GM21390 (cell line): ENCODE measurements around the gene TSHR.
"Not testable (repeated sequence)": the region's sequence is repeated elsewhere in the genome, so short reads cannot be mapped to it uniquely, and the experiment has no call there.

ENCODE experiments used
- ATAC-seq: cut with Tn5 transposase; IDR thresholded peaks from one replicate; pipeline ENCODE4 v1.9.1; 2021; ENCODE audit not compliant: unreplicated experiment

The TSHR gene

DNA sequence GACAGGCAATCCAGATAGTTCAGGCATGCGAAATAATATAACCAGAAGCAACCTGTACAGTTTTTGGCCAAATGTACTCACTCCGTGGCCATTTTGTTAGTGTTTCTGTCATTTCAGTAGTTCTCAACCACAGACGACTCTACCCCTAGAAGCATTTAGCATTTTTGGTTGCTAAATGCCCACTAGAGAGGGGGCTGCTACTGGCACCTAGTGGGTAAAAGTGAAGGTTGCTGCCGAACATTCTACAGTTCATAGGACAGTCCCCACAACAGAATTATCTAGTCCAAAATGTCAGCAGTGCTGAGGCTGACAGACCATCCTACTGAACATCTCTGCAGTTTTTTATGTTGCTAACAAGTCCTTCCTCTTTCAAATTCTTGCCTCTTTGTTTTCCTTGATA is 107.4 kb downstream of the TSHR start:
- peak; percentile 91 for ATAC-seq

- no peak for ATAC-seq
Measured at GRCh38 chr14:81066672-81067071, 111.3 kb downstream of the TSHR start.

DNA sequence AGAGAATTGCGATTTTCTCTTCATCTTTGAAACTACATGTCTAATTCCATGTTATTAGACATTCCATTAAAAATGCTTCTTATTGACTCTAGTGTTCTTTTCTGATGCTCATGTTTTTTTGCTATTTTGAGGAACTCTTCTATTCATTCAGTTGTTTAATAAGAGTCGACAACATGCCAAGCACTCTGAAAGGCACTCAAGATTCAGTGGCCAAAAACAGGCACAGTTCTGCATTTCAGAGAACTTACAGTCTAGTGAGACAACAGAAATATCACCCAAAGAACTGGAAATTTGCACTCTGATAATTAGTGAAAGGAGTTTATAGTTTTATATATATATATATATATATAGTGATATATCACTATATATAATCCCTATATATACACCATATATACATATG is 111.7 kb downstream of the TSHR start:
- ATAC-seq = no peak

DNA sequence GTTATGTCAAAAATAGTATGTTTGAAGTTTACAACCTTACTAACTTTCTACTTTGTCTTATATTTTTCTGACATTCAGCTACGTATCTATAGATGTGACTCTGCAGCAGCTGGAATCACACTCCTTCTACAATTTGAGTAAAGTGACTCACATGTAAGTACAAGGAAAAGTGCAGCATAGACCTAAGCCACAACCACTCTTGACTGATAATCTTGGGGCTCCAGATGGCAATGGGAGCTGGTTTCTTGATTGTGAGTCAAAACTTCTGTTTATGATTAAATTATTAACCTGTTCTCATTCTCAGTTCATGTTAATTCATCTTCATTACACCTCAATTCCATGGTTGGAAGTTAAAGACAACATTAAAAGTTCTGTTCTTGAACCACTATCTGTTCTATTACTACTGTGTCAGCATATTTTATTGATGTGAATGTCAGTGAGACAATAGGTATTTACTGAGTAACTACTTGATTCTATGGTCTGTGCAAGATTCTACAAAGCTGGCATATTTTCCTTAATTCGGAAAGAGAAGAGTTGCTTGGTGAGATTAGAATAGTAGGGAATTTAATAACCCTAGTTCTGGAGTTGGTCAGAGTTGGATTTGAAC is 112.9 kb downstream of the TSHR start:
- ATAC-seq = no peak

- no peak for ATAC-seq
Measured at GRCh38 chr14:81070511-81070910, 115.1 kb downstream of the TSHR start.

- no peak for ATAC-seq
Measured at GRCh38 chr14:81085596-81085995, 130.2 kb downstream of the TSHR start.

GRCh38 chr14:81087230-81087629 is 131.8 kb downstream of the TSHR start:
- ATAC-seq = no peak

GRCh38 chr14:81091139-81091538 is 135.7 kb downstream of the TSHR start:
- no peak for ATAC-seq

GRCh38 chr14:81091660-81092059 is 136.2 kb downstream of the TSHR start:
- ATAC-seq = no peak

DNA sequence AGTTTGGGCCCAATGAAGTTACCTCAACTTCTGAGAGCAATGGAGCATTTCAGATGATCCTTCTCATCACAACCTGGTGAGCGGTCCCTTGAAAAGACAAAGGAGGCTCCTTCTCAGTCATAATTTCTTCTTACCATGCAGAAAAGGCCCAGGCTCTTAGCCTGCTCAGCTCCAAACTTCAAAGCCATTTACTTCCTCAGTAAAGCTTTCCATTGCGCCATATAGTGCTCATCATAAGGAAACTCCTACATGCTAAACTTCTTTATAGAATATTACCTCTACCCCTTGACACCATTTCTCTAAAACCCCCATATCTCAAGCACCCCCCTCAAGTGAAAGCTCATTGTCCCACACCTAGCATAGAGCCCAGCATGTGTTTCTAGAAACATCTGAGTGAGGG is 138.2 kb downstream of the TSHR start:
- no peak for ATAC-seq

DNA sequence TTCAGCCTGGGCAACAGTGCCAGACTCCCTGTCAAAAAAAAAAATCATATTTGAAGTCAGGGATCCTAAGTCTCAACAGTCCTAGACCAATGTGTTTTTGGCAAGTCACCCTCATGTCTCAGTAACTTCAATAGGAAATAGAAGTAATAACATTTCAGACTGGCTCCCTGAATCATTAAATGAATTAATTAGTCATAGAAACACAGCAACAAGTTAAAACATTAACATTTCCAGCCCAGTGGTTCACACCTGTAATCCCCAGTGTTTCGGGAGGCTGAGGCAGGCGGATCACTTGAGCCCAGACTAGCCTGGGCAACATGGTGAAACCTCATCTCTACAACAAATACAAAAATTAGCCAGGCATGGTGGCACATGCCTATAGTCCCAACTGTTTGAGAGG is 140.1 kb downstream of the TSHR start:
- no peak for ATAC-seq

DNA sequence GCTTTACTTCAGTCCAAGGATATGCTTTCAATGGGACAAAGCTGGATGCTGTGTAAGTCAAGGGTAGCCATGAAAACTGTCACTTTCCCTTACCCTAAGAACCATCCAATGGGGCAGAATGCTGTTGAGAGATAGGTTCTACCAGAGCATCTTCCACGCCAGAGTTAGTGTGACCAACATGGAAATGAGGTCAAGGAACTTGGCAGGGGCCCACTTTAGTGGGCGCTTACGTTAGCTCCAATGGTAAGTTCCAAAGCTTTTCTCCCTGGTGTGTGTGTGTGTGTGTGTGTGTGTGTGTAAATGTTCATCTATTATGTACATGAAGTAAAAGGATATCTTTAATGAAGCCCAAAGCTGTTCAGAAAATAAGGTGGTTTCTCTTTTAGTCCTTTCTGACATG is 141.2 kb downstream of the TSHR start:
- no peak for ATAC-seq

DNA sequence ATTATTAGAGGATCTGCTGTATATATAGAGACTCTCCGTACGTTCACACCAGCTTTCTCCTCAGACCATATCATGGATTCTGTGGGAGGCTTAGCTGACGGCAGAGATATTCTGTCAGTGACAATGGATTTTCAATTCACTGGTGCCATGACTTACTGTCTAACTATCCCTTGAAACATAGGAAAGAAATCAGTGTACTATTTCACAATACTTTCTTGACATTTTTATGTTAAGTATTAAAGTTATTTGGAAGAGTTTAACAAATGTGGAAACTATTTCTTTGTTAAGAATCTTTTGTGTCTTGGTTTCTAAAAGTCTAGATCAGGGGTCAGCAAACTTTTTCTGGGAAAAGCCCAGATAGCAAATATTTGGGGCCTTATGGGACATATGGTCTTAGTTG is 146.8 kb downstream of the TSHR start:
- no peak for ATAC-seq

GRCh38 chr14:81103443-81103842 is 148.0 kb downstream of the TSHR start:
- no peak for ATAC-seq

DNA sequence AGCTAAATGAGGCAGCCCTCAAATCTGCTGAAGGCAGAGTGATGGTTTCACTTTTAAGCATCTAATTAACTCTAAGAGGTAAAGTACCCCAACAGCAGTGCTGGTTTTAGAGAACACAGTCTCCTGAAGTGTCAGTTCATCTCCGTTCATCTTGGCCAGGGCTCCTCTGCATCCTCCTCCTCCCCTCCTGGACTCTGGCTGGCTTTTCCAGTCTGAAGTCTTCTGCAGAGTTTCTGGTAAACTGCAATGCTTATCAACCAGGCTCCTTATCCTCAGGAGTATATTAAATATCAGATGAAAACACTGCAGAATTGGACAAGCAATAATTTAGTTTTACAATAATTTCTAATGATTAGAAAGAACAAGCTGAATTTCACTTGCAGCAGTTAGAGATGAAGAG is 150.0 kb downstream of the TSHR start:
- ATAC-seq = no peak

- ATAC-seq = no peak
Measured at GRCh38 chr14:81105961-81106360, 150.5 kb downstream of the TSHR start.

GRCh38 chr14:81110186-81110585 is 154.8 kb downstream of the TSHR start:
- ATAC-seq = no peak

DNA sequence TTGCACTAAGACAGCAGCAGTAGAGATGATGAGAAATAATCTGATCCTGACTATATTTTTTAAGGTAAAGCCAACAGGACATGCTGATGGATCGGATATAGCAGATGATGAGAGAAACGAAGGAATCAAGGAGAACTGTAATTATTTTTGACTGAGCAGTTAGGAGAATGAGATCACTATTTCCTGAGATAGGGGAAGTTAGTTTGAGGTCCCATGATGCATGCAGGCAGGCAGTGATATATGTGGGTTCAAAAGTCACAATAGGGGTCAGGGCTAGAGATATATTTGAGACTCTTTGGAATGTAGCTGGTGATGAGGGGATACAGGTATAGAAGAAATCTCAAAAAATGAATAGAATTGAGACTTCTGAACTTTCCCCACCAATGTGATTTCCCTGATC is 157.8 kb downstream of the TSHR start:
- ATAC-seq = no peak

- not testable (repeated sequence) for ATAC-seq
Measured at GRCh38 chr14:81113945-81114820, 158.8 kb downstream of the TSHR start.

DNA sequence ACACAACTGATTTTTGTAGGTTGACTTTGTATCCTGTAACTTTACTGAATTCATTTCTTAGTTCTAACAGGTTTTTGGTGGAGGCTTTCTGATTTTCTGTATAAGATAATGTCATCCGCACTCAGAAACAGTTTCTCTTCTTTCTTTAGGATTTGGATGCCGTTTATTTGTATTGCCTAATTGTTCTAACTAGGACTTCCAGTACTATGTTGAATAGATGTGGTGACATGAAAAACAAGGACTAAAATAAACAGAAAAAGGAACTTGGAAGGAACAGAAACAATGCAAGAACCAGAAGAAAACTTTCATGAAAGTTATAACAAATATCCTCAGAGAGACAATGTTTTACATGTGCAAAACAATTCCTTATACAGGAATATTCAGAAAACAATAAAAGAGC is 165.1 kb downstream of the TSHR start:
- no peak for ATAC-seq

- peak; percentile 100 for ATAC-seq
Measured at GRCh38 chr14:81122326-81122725, 166.9 kb downstream of the TSHR start.

GRCh38 chr14:81123811-81124210 is 168.4 kb downstream of the TSHR start:
- no peak for ATAC-seq

DNA sequence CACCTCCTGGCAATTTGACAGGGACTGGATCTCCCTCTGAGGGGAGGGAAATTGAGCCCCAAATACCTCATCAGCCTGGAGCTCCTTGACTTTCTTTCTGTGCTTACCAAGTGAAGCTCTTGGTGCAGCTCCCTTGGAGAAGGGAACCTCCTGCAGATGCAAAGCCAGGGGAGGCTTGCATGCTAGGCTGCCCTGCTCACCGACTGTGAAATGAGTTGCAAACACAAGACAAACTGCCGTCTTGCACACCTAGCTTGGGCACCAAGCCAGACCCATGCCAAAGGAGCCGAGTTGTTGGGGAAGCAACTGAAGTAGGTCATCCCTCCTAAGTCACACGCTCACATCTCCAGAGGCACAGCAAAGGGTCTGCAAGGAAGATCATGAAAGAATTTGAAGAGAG is 170.1 kb downstream of the TSHR start:
- no peak for ATAC-seq
